Adipocyte (in vitro differentiated cells): ENCODE results near the gene MUC16.
"Not testable (repeated sequence)": the region's sequence is repeated elsewhere in the genome, so short reads cannot be mapped to it uniquely, and the experiment has no call there.

Experiments used
- DNase-seq: peaks from one replicate; pipeline ENCODE4 v3.0.0-alpha.2; 2015; ENCODE audit warnings: low read depth
- H3K27me3 ChIP-seq: replicated peaks from 2 replicates; pipeline ENCODE4 v1.7.0; 2013; ENCODE audit warnings: mild to moderate bottlenecking, low read length, moderate library complexity; ENCODE audit not compliant: control insufficient read depth, insufficient read depth
- H3K36me3 ChIP-seq: 2 replicates; pipeline ENCODE4 v1.7.0; 2013; ENCODE audit warnings: low read length, mild to moderate bottlenecking, moderate library complexity; ENCODE audit not compliant: control insufficient read depth, insufficient read depth, severe bottlenecking
- H3K4me1 ChIP-seq: 2 replicates; pipeline ENCODE4 v1.7.0; 2013; ENCODE audit warnings: mild to moderate bottlenecking, low read length, moderate library complexity; ENCODE audit not compliant: control insufficient read depth, insufficient read depth
- H3K4me3 ChIP-seq: 2 replicates; pipeline ENCODE4 v1.7.0; 2013; ENCODE audit warnings: mild to moderate bottlenecking, low read length, moderate library complexity
- H3K9ac ChIP-seq: 2 replicates; pipeline ENCODE4 v1.7.0; 2013; ENCODE audit warnings: mild to moderate bottlenecking, low read length, moderate library complexity
- H3K9me3 ChIP-seq: 2 replicates; pipeline ENCODE4 v1.7.0; 2013; ENCODE audit warnings: mild to moderate bottlenecking, low read length, moderate library complexity; ENCODE audit not compliant: control insufficient read depth

The MUC16 gene

GRCh38 chr19:9009935-9010651 lies at the start of gene MUC16:
Gene MUC16, minus strand, starts transcription at chr19:9010409.
- Histone ChIP-seq H3K4me3 (no peak within 1 kb of the TSS), H3K4me1 (no peaks in the 10 kb centered on the region), H3K9me3 (no peaks in the 10 kb centered on the region), H3K9ac (no peak within 1 kb of the TSS), H3K27me3 (no peaks in the 10 kb centered on the region), H3K36me3 (no peaks in the 10 kb centered on the region)
- DNase-seq, result no peak

DNA sequence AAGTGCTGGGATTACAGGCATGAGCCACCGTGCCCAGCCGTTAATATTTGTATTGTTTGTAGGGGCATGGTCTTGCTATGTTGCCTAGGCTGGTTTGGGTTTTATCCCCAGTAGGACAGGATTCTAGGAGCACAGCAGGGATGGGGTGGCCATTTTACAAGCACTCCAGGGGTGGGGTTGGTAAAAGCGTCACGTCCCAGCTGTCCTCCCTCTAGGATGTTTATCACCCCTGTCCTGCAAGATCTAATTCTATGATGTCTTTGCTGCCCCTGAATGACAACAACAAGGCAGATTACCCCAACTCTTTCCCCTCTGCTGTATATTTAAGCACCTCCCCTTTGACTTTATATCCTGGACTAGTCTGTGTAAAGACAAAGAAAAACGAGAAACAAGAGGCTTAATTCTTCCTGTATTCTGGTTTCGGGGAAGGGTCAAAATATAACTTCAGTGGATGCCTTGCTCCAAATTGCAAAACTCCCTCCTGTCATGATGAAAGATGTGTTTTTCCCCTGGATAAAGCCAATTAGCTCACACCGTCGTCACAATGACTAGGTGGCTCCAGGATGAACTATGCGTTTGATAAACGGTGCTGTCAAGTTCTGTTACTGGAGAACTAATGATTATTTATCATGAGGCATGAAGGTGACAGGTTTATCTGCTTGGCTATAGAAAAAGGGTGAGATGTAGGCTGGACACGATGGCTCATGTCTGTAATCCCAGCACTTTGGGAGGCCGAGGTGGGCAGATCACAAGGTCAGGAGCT lies 48.9 kb upstream of the MUC16 start:
- H3K27me3 ChIP-seq, result no peaks in the 10 kb centered on the region
- DNase-seq, result no peak
- H3K9me3 ChIP-seq, result no peaks in the 10 kb centered on the region
- no peaks in the 10 kb centered on the region for H3K36me3 ChIP-seq
- H3K4me3 ChIP-seq, result no peak overlapping the region
- no peak overlapping the region for H3K9ac ChIP-seq
- no peaks in the 10 kb centered on the region for H3K4me1 ChIP-seq

DNA sequence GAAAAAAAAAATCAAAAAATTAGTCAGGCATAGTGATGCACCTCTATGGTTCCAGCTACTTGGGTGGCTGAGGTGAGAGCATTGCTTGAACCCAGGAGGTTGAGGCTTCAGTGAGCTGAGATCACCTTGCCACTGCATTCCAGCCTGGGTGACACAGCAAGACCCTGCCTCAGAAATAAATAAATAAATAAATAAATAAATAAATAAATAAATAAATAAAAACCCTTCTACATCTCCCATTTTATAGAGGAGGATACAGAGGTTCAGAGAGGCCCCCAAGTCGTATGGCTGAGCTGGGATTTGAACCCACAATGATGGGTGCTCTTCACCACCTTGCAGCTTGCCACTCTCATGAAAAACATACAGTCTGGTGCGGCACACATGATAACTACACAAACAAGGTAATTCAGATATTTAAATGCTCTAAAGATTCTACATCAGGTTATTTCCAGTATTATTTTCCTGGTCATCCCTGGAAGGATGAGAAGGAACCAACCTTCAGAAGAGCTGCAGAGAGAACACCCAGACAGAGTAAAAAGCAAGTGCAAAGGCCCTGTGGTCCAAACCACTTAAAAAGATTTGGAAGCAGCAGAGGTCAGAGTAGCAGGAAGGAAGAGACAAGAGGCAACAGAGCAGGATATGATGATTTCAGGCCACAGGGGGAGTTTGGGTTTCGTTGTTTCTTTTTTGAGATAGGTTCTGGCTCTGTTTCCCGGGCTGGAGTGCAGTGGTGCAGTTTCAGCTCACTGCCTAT lies 47.5 kb upstream of the MUC16 start:
- no peak for DNase-seq
- Histone ChIP-seq H3K27me3 (no peaks in the 10 kb centered on the region), H3K36me3 (no peaks in the 10 kb centered on the region), H3K9me3 (no peaks in the 10 kb centered on the region), H3K9ac (no peak overlapping the region), H3K4me3 (no peak overlapping the region), H3K4me1 (no peaks in the 10 kb centered on the region)

DNA sequence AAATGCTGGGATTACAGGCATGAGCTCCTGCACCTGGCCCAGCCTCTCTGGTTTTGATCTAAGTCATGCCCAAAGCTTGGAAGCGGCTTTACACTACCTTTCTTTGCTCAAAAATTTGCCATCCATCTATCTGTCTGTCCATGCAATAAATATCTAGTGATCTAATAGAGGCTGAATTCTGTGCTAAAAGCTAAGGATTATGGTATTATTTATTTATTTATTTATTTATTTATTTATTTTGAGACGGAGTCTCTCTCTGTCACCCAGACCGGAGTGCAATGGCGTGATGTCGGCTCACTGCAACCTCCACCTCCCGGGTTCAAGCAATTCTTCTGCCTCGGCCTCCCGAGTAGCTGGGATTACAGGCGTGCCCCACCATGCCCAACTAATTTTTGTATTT lies 45.9 kb upstream of the MUC16 start:
- not testable (repeated sequence) for H3K27me3 ChIP-seq, H3K9ac ChIP-seq, H3K4me3 ChIP-seq, DNase-seq, H3K4me1 ChIP-seq, H3K9me3 ChIP-seq, H3K36me3 ChIP-seq

GRCh38 chr19:9054765-9055164 lies 44.6 kb upstream of the MUC16 start:
- H3K4me3 ChIP-seq, result no peak overlapping the region
- DNase-seq, result no peak

DNA sequence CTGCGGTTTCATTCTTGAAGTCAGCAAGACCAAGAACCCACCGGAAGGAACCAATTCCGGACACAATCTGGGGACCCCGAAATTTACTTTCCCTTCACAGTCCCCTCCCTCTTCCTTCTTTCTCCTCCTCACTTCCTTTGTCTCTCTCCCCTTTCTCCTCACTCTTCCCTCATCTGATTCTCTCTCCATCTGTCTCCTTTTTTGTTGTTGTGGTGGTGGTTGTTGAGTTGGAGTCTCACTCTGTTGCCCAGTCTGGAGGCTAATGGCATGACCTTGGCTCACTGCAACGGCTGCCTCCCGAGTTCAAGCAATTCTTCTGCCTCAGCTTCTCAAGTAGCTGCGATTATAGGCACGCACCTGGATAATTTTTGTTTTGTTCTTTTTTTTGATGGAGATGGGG lies 44.0 kb upstream of the MUC16 start:
- Histone ChIP-seq H3K9me3 (no peaks in the 10 kb centered on the region), H3K9ac (no peak overlapping the region), H3K4me3 (no peak overlapping the region), H3K4me1 (no peaks in the 10 kb centered on the region), H3K27me3 (no peaks in the 10 kb centered on the region), H3K36me3 (no peaks in the 10 kb centered on the region)
- no peak for DNase-seq

More at GRCh38 chr19:9054765-9055164, 44.6 kb upstream of the MUC16 start:
- Histone ChIP-seq H3K9ac (no peak overlapping the region), H3K4me1 (no peaks in the 10 kb centered on the region), H3K36me3 (no peaks in the 10 kb centered on the region), H3K27me3 (no peaks in the 10 kb centered on the region), H3K9me3 (no peaks in the 10 kb centered on the region)

- H3K9me3 ChIP-seq, H3K36me3 ChIP-seq, DNase-seq, H3K4me1 ChIP-seq, H3K9ac ChIP-seq, H3K27me3 ChIP-seq, H3K4me3 ChIP-seq: not testable (repeated sequence)
These were observed 43.5 kb upstream of the MUC16 start for GRCh38 chr19:9053674-9054073.

DNA sequence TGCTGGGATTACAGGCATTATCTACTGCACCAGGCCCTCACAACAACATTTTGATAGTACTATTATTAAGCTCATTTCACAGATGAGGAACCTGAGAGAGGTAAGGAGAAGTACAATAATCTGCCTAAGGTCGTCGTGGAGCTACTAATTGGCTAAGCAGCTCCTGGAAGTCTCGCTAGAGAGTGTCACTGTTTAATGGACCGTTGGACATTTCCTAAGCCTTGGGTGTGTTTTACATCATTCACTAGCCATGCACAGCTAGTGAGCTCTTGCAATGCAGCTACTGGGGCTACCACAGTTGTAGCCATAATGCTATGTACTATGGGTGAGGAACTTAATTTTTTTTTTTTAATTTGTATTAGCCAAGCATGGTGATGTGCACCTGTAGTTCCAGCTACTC lies 42.7 kb upstream of the MUC16 start:
- Histone ChIP-seq H3K36me3 (no peaks in the 10 kb centered on the region), H3K27me3 (no peaks in the 10 kb centered on the region), H3K4me3 (no peak overlapping the region), H3K9me3 (no peaks in the 10 kb centered on the region), H3K4me1 (no peaks in the 10 kb centered on the region), H3K9ac (no peak overlapping the region)
- no peak for DNase-seq

DNA sequence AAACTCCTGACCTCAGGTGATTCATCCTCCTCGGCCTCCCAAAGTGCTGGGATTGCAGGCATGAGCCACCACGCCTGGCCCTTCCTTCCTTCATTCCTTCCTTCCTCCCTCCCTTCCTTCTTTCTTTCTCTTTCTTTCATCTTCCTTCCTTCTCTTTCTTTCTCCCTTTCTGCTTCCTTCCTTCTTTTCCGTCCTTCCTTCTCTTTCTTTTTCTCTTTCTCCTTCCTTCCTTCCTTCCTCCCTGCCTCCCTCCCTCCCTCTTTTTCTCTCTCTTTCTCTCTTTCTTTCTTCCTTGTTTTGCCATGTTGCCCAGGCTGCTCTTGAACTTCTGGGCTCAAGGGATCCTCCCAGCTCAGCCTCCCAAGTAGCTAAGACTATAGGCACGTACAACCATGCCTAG lies 36.5 kb upstream of the MUC16 start:
- Histone ChIP-seq H3K4me3 (no peak overlapping the region), H3K9me3 (no peaks in the 10 kb centered on the region), H3K4me1 (no peaks in the 10 kb centered on the region), H3K27me3 (no peaks in the 10 kb centered on the region), H3K9ac (no peak overlapping the region), H3K36me3 (no peaks in the 10 kb centered on the region)
- DNase-seq, result no peak

DNA sequence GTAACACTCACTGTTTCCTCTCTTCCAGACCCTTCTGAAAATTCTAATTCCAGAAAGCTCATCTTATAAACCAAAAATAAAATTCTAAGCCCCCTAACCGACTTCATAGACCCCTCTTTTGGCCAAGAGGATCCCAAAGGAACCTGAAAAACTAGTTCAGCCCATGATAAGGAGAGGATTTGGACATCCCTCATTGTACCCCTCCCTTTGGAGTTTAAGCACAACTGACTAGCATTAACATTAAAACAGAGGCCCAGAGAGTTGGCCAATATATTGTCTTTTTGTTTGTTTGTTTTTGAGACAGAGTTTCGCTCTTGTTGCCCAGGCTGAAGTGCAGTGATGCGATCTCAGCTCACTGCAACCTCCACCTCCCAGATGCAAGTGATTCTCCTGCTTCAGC lies 34.2 kb upstream of the MUC16 start:
- no peak for DNase-seq
- H3K4me1 ChIP-seq, result no peaks in the 10 kb centered on the region

GRCh38 chr19:9043524-9043923 lies 33.3 kb upstream of the MUC16 start:
- H3K9ac ChIP-seq, result no peak overlapping the region
- H3K9me3 ChIP-seq, result no peaks in the 10 kb centered on the region
- H3K36me3 ChIP-seq, result no peaks in the 10 kb centered on the region
- H3K4me1 ChIP-seq, result no peaks in the 10 kb centered on the region
- no peak for DNase-seq
- H3K27me3 ChIP-seq, result no peaks in the 10 kb centered on the region
- no peak overlapping the region for H3K4me3 ChIP-seq

More for the DNA sequence above, 34.2 kb upstream of the MUC16 start:
- Histone ChIP-seq H3K27me3 (no peaks in the 10 kb centered on the region), H3K9me3 (no peaks in the 10 kb centered on the region), H3K36me3 (no peaks in the 10 kb centered on the region), H3K9ac (no peak overlapping the region), H3K4me3 (no peak overlapping the region)
